ENCODE data around the gene CPSF4L.

Gene CPSF4L

GRCh38 chr17:73284354-73284753 is 22.7 kb upstream of the CPSF4L start:
- DNase-seq (ENCODE audit: low read depth, low spot score), result no peak
- H3K4me3 ChIP-seq (ENCODE audit: low read depth, low read length), result no peak overlapping the region
- in situ Hi-C loops (cut with HindIII; ENCODE audit: low sequenced_read_pairs), result no loop called here
- no peak for TF ChIP-seq CTCF (IDR thresholded peaks at IDR 0.05; ENCODE audit: low read depth, low read length)

GRCh38 chr17:73283841-73284282 is 22.2 kb upstream of the CPSF4L start:
- in situ Hi-C loops (cut with HindIII; ENCODE audit: low sequenced_read_pairs), result no loop called here

GRCh38 chr17:73283250-73283649 is 21.6 kb upstream of the CPSF4L start:
- no peak for DNase-seq (ENCODE audit: low read depth, low spot score)
- in situ Hi-C loops (cut with HindIII; ENCODE audit: low sequenced_read_pairs), result no loop called here
- H3K4me3 ChIP-seq (ENCODE audit: low read depth, low read length), result no peak overlapping the region
- no peak for TF ChIP-seq CTCF (IDR thresholded peaks at IDR 0.05; ENCODE audit: low read depth, low read length)

More at GRCh38 chr17:73283841-73284282, 22.2 kb upstream of the CPSF4L start:
- no peak for TF ChIP-seq CTCF (IDR thresholded peaks at IDR 0.05; ENCODE audit: low read depth, low read length)
- DNase-seq (ENCODE audit: low read depth, low spot score), result no peak
- no peak overlapping the region for H3K4me3 ChIP-seq (ENCODE audit: low read depth, low read length)

- TF ChIP-seq CTCF (IDR thresholded peaks at IDR 0.05; ENCODE audit: low read depth, low read length), result no peak
- no peak overlapping the region for H3K4me3 ChIP-seq (ENCODE audit: low read depth, low read length)
- in situ Hi-C loops (cut with HindIII; ENCODE audit: low sequenced_read_pairs), result no loop called here
- DNase-seq (ENCODE audit: low read depth, low spot score), result no peak
These were observed 20.9 kb upstream of the CPSF4L start for GRCh38 chr17:73282629-73283028.

- DNase-seq (ENCODE audit: low read depth, low spot score), result no peak
- in situ Hi-C loops (cut with HindIII; ENCODE audit: low sequenced_read_pairs), result no loop called here
These were observed 20.2 kb upstream of the CPSF4L start for GRCh38 chr17:73281928-73282327.

GRCh38 chr17:73280191-73280590 is 18.5 kb upstream of the CPSF4L start:
- DNase-seq (ENCODE audit: low read depth, low spot score), result no peak
- in situ Hi-C loops (cut with HindIII; ENCODE audit: low sequenced_read_pairs), result no loop called here
- H3K4me3 ChIP-seq (ENCODE audit: low read depth, low read length), result no peak overlapping the region
- no peak for TF ChIP-seq CTCF (IDR thresholded peaks at IDR 0.05; ENCODE audit: low read depth, low read length)

More at GRCh38 chr17:73281928-73282327, 20.2 kb upstream of the CPSF4L start:
- no peak for TF ChIP-seq CTCF (IDR thresholded peaks at IDR 0.05; ENCODE audit: low read depth, low read length)
- H3K4me3 ChIP-seq (ENCODE audit: low read depth, low read length), result no peak overlapping the region

- in situ Hi-C loops (cut with HindIII; ENCODE audit: low sequenced_read_pairs), result no loop called here
- no peak overlapping the region for H3K4me3 ChIP-seq (ENCODE audit: low read depth, low read length)
- no peak for TF ChIP-seq CTCF (IDR thresholded peaks at IDR 0.05; ENCODE audit: low read depth, low read length)
- DNase-seq (ENCODE audit: low read depth, low spot score), result no peak
These were observed 18.0 kb upstream of the CPSF4L start for GRCh38 chr17:73279704-73280103.

Data from astrocyte of the spinal cord (primary cell).